Right atrium auricular region (tissue), 2 donors: ENCODE measurements around the gene MPHOSPH8. TPM values are rescaled to one million over a fixed set of nuclear protein-coding genes. Genes with fewer than 3 reads are reported as not detected.
"Not testable (repeated sequence)": the region's sequence is repeated elsewhere in the genome, so short reads cannot be mapped to it uniquely, and the experiment has no call there.

Source experiments
- DNase-seq: peaks from one replicate; pipeline ENCODE4 v3.0.0-alpha.2; 2019; ENCODE audit warnings: low spot score
- H3K27ac ChIP-seq, 2 donors: fragments of 200-600 bp; sonication (generic); 1 replicate in 1 of 2; 2 replicates in 1 of 2; pipeline ENCODE4 v1.5.1; 2016 to 2019
- H3K27me3 ChIP-seq, 2 donors: fragments of 200-600 bp; sonication (generic); one replicate each; pipeline versions ENCODE4 v1.5.1 to v1.6.0; 2017 to 2019
- H3K36me3 ChIP-seq: fragments of 200-600 bp; sonication (generic); one replicate; pipeline ENCODE4 v1.5.1; 2016
- H3K4me1 ChIP-seq, 2 donors: fragments of 200-600 bp; sonication (generic); one replicate each; pipeline versions ENCODE4 v1.5.1 to v1.6.0; 2017 to 2019
- H3K4me3 ChIP-seq, 2 donors: fragments of 200-600 bp; sonication (generic); 1 replicate in 1 of 2; 2 replicates in 1 of 2; pipeline ENCODE4 v1.5.1; 2017 to 2019; ENCODE audit warnings: mild to moderate bottlenecking in 1 of 2, moderate library complexity in 1 of 2
- H3K9me3 ChIP-seq, 2 donors: fragments of 200-600 bp; sonication (generic); one replicate each; pipeline ENCODE4 v1.5.1; 2019
- total RNA-seq, 2 donors: library from RNA; depleted of rRNA; stranded (reverse); fragments of >200 nt; gene quantifications; one replicate each; pipeline ENCODE4 v1.1.0, GENCODE V29; 2016
- TF ChIP-seq, protein P1 (sequence below), 2 donors: fragments of 200-600 bp; sonication (generic); IDR thresholded peaks; one replicate each; pipeline ENCODE4 v1.5.1; 2019; ENCODE audit warnings: antibody characterized with exemption in 2 of 2

Gene MPHOSPH8
- total RNA-seq, 2 donors from 2014 or later = 20.8 to 26.8 TPM

DNA sequence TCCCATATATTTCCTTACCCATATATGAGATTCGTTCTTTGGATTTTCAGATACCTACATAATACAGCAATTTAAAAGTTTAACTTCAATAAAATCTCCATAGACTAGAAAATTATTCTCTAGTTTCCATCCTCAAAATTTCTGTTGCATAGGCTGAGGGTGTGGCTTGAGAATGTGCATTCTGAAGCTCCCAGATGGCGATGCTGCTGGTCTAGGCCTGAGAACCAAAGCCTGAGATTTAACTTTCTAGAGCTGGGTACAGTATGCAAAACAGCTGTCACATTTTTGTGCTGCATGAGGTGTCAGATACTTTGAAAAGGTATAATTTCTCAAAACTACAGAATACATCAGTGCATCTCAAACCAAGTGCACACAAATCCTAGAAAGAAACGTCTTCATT lies 42.7 kb downstream of the MPHOSPH8 start:
- Histone ChIP-seq H3K36me3 (peaks cover 44% of the 10 kb centered on the region), H3K27me3 (no peaks in the 10 kb centered on the region), H3K9me3 (no peaks in the 10 kb centered on the region)

GRCh38 chr13:19680751-19681150 lies 47.3 kb downstream of the MPHOSPH8 start:
- H3K27ac ChIP-seq = no peak overlapping the region
- H3K27me3 ChIP-seq = no peaks in the 10 kb centered on the region
- H3K4me3 ChIP-seq = no peak overlapping the region
- DNase-seq = no peak
- peaks cover 0 to under 1% of the 10 kb centered on the region in 2 donors for H3K4me1 ChIP-seq
- TF ChIP-seq, protein P1, sequence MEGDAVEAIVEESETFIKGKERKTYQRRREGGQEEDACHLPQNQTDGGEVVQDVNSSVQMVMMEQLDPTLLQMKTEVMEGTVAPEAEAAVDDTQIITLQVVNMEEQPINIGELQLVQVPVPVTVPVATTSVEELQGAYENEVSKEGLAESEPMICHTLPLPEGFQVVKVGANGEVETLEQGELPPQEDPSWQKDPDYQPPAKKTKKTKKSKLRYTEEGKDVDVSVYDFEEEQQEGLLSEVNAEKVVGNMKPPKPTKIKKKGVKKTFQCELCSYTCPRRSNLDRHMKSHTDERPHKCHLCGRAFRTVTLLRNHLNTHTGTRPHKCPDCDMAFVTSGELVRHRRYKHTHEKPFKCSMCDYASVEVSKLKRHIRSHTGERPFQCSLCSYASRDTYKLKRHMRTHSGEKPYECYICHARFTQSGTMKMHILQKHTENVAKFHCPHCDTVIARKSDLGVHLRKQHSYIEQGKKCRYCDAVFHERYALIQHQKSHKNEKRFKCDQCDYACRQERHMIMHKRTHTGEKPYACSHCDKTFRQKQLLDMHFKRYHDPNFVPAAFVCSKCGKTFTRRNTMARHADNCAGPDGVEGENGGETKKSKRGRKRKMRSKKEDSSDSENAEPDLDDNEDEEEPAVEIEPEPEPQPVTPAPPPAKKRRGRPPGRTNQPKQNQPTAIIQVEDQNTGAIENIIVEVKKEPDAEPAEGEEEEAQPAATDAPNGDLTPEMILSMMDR (IDR thresholded peaks at IDR 0.05) = no peak
- H3K9me3 ChIP-seq = no peaks in the 10 kb centered on the region
- H3K36me3 ChIP-seq = no peaks in the 10 kb centered on the region

More for the DNA sequence above, 42.7 kb downstream of the MPHOSPH8 start:
- TF ChIP-seq, protein P1 (IDR thresholded peaks at IDR 0.05) = no peak
- H3K4me3 ChIP-seq = no peak overlapping the region
- H3K4me1 ChIP-seq = no peaks in the 10 kb centered on the region
- DNase-seq = no peak
- no peak overlapping the region for H3K27ac ChIP-seq

DNA sequence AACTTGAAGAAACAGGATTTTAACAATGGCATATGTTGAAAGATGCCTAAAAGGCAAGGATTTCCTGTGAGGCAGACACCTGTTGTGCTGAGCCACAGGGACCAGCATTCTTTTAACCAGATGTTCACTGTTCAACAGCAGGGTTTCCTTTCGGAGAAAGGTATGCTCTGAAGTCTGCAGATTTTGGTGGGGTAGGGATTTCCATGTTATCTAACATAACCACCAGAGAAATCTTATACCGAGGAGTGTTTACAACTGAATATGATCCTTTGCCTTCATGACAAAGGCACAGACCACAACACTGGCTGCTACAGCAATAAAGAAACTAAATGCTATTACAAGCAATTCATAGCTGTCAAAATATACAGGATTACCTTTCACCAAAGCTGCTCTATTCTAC lies 48.1 kb downstream of the MPHOSPH8 start:
- no peak overlapping the region for H3K4me3 ChIP-seq
- TF ChIP-seq, protein P1 (IDR thresholded peaks at IDR 0.05) = no peak
- no peak for DNase-seq
- no peaks in the 10 kb centered on the region for H3K36me3 ChIP-seq
- no peaks in the 10 kb centered on the region for H3K27me3 ChIP-seq
- H3K9me3 ChIP-seq = no peaks in the 10 kb centered on the region
- H3K4me1 ChIP-seq = peaks cover 0 to 4% of the 10 kb centered on the region in 2 donors
- no peak overlapping the region for H3K27ac ChIP-seq

- Histone ChIP-seq H3K27me3 (no peaks in the 10 kb centered on the region), H3K4me1 (peaks cover 0 to 4% of the 10 kb centered on the region in 2 donors), H3K9me3 (no peaks in the 10 kb centered on the region)
Observed at GRCh38 chr13:19685034-19685433, 51.6 kb downstream of the MPHOSPH8 start.

DNA sequence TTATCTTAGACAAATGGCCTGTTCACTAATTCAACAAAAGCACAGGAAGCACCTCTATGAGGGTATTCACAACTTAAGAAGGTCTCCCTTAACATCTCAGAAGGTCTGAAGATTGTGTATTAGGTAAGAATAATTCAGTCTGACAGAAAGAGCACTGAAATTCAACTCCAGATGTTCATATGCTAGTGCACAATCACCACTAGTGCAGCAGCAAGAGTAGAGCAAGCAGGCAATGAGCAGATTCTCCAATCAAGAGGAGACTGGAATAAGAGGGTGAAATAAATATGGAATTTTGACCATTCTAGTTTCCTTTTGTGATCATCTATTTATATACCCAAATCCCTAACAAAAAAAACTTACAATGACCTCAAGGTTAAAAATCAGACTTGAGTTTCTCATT lies 52.0 kb downstream of the MPHOSPH8 start:
- no peaks in the 10 kb centered on the region for H3K9me3 ChIP-seq
- no peak overlapping the region for H3K4me3 ChIP-seq
- no peaks in the 10 kb centered on the region for H3K36me3 ChIP-seq
- TF ChIP-seq, protein P1 (IDR thresholded peaks at IDR 0.05) = no peak
- no peak overlapping the region for H3K27ac ChIP-seq
- H3K27me3 ChIP-seq = no peaks in the 10 kb centered on the region
- H3K4me1 ChIP-seq = peaks cover 0 to 4% of the 10 kb centered on the region in 2 donors
- DNase-seq = no peak

More at GRCh38 chr13:19685034-19685433, 51.6 kb downstream of the MPHOSPH8 start:
- H3K27ac ChIP-seq = no peak overlapping the region
- H3K36me3 ChIP-seq = no peaks in the 10 kb centered on the region
- DNase-seq = no peak
- no peak overlapping the region for H3K4me3 ChIP-seq
- TF ChIP-seq, protein P1 (IDR thresholded peaks at IDR 0.05) = no peak

DNA sequence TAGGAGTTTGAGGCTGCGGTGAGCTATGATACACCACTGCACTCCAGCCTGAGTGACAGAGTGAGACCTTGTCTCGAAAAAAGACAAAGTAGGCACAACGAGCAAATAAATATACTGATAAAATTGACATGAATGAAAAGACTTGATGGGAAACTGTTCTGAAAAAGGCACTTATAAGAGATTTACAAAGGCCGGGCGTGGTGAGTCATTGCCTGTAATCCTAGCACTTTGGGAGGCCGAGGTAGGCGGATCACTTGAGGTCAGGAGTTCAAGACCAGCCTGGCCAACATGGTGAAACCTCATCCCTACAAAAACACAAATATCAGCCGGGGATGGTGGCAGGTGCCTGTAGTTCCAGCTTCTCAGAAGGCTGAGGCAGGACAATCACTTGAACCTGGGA lies 58.0 kb downstream of the MPHOSPH8 start:
- not testable (repeated sequence) for H3K27ac ChIP-seq, DNase-seq, H3K4me1 ChIP-seq, H3K9me3 ChIP-seq, H3K27me3 ChIP-seq, H3K4me3 ChIP-seq, H3K36me3 ChIP-seq
